ENCODE measurements around the gene TIPIN. TPM values are rescaled to one million over a fixed set of nuclear protein-coding genes. Genes with fewer than 3 reads are reported as not detected.
A peak's percentile ranks its signal among the peaks of the same experiment; 100 is the strongest.
"Not testable (repeated sequence)": the region's sequence is repeated elsewhere in the genome, so short reads cannot be mapped to it uniquely, and the experiment has no call there.

Gene TIPIN
- total RNA-seq, 2 experiments from 2014 or later = 3.7 to 3.9 TPM

GRCh38 chr15:66399276-66399675 lies 42.8 kb upstream of the TIPIN start:
- no peak for TF ChIP-seq CTCF (IDR thresholded peaks at IDR 0.05)
- peak overlapping the region; percentile 14 for H3K27ac Mint-ChIP-seq
- no peak overlapping the region for H3K4me3 Mint-ChIP-seq
- H3K36me3 ChIP-seq (ENCODE audit: insufficient read depth, low read length) = peaks cover 15% of the 10 kb centered on the region
- H3K9me3 Mint-ChIP-seq = no peaks in the 10 kb centered on the region
- no peak overlapping the region for H3K4me3 ChIP-seq (ENCODE audit: low read length)
- no peak overlapping the region for H3K27ac ChIP-seq (ENCODE audit: low read depth in 1 of 2, low read length in 2 of 2)
- DNase-seq (no peak), ATAC-seq (ENCODE audit: poor library complexity) (no peak)
- no peaks in the 10 kb centered on the region for H3K9me3 ChIP-seq (ENCODE audit: control insufficient read depth in 1 of 2, insufficient read depth in 1 of 2, low read length in 2 of 2)
- intact Hi-C loops (cut with DNase I, micrococcal nuclease) = no loop called here
- H3K27me3 Mint-ChIP-seq = no peaks in the 10 kb centered on the region
- ChIA-PET CTCF (no interaction called here), POLR2A (no interaction called here)
- H3K36me3 Mint-ChIP-seq (ENCODE audit: low read depth) = peaks cover 23% of the 10 kb centered on the region
- no peaks in the 10 kb centered on the region for H3K27me3 ChIP-seq (ENCODE audit: control insufficient read depth in 1 of 2, insufficient read depth in 2 of 2, low read length in 2 of 2)
- peaks cover 57% of the 10 kb centered on the region for H3K4me1 ChIP-seq (ENCODE audit: insufficient read depth, low read length)
- H3K4me1 Mint-ChIP-seq (ENCODE audit: low read depth) = peaks cover 82% of the 10 kb centered on the region

GRCh38 chr15:66394915-66395314 lies 38.4 kb upstream of the TIPIN start:
- H3K27me3 ChIP-seq (ENCODE audit: control insufficient read depth in 1 of 2, insufficient read depth in 2 of 2, low read length in 2 of 2) = no peaks in the 10 kb centered on the region
- ATAC-seq (ENCODE audit: poor library complexity) (no peak), DNase-seq (no peak)
- H3K27ac ChIP-seq (ENCODE audit: low read depth in 1 of 2, low read length in 2 of 2) = peak overlapping the region in 1 of 2 donors; percentile 46
- no peaks in the 10 kb centered on the region for H3K27me3 Mint-ChIP-seq
- ChIA-PET POLR2A (no interaction called here), CTCF (interaction anchor here (0.7 to 1.8 kb wide), 4 partner anchors 8 to 524 kb away, joined by 3 to 6 read pairs (median 4); partner anchors contain the start of genes MAP2K1 and SNAPC5)
- peaks cover 80% of the 10 kb centered on the region for H3K4me1 Mint-ChIP-seq (ENCODE audit: low read depth)
- H3K9me3 ChIP-seq (ENCODE audit: control insufficient read depth in 1 of 2, insufficient read depth in 1 of 2, low read length in 2 of 2) = no peaks in the 10 kb centered on the region
- peak overlapping the region; percentile 74 for H3K27ac Mint-ChIP-seq
- H3K4me3 ChIP-seq (ENCODE audit: low read length) = no peak overlapping the region
- H3K36me3 Mint-ChIP-seq (ENCODE audit: low read depth) = peaks cover 20% of the 10 kb centered on the region
- intact Hi-C loops (cut with DNase I, micrococcal nuclease) = loop anchor here in 1 of 2 experiments (2.0 kb wide), 1 partner anchor 16 kb away; no protein-coding TSS in a partner anchor
- H3K9me3 Mint-ChIP-seq = no peaks in the 10 kb centered on the region
- peak overlapping the region; percentile 30 for H3K4me3 Mint-ChIP-seq
- peaks cover 15% of the 10 kb centered on the region for H3K36me3 ChIP-seq (ENCODE audit: insufficient read depth, low read length)
- H3K4me1 ChIP-seq (ENCODE audit: insufficient read depth, low read length) = peaks cover 79% of the 10 kb centered on the region
- no peak for TF ChIP-seq CTCF (IDR thresholded peaks at IDR 0.05)

GRCh38 chr15:66394472-66394871 lies 38.0 kb upstream of the TIPIN start:
- TF ChIP-seq CTCF (IDR thresholded peaks at IDR 0.05) = no peak
- CTCF ChIA-PET = interaction anchor here (0.7 to 1.8 kb wide), 3 partner anchors 8 to 103 kb away, joined by 3 to 6 read pairs (median 6); partner anchors contain the start of genes MAP2K1 and SNAPC5
- H3K4me1 Mint-ChIP-seq (ENCODE audit: low read depth) = peaks cover 83% of the 10 kb centered on the region
- Histone ChIP-seq H3K9me3 (ENCODE audit: control insufficient read depth in 1 of 2, insufficient read depth in 1 of 2, low read length in 2 of 2) (no peaks in the 10 kb centered on the region), H3K27ac (ENCODE audit: low read depth in 1 of 2, low read length in 2 of 2) (peak overlapping the region in 1 of 2 donors; percentile 46), H3K36me3 (ENCODE audit: insufficient read depth, low read length) (peaks cover 14% of the 10 kb centered on the region), H3K4me3 (ENCODE audit: low read length) (no peak overlapping the region), H3K4me1 (ENCODE audit: insufficient read depth, low read length) (peaks cover 82% of the 10 kb centered on the region), H3K27me3 (ENCODE audit: control insufficient read depth in 1 of 2, insufficient read depth in 2 of 2, low read length in 2 of 2) (no peaks in the 10 kb centered on the region)
- H3K4me3 Mint-ChIP-seq = peak overlapping the region; percentile 1
- intact Hi-C loops (cut with DNase I, micrococcal nuclease) = loop anchor here in 1 of 2 experiments (2.0 kb wide), 1 partner anchor 16 kb away; no protein-coding TSS in a partner anchor
- H3K27ac Mint-ChIP-seq = peak overlapping the region; percentile 74
- ATAC-seq (ENCODE audit: poor library complexity) (no peak), DNase-seq (peak in 1 of 14 experiments; percentile 24)
- no peaks in the 10 kb centered on the region for H3K27me3 Mint-ChIP-seq
- POLR2A ChIA-PET = no interaction called here
- H3K9me3 Mint-ChIP-seq = no peaks in the 10 kb centered on the region
- peaks cover 20% of the 10 kb centered on the region for H3K36me3 Mint-ChIP-seq (ENCODE audit: low read depth)

GRCh38 chr15:66393037-66393436 lies 36.6 kb upstream of the TIPIN start:
- intact Hi-C loops (cut with DNase I, micrococcal nuclease); H3K4me3 Mint-ChIP-seq; H3K27me3 ChIP-seq (ENCODE audit: control insufficient read depth in 1 of 2, insufficient read depth in 2 of 2, low read length in 2 of 2); H3K4me3 ChIP-seq (ENCODE audit: low read length); ATAC-seq (ENCODE audit: poor library complexity); H3K9me3 ChIP-seq (ENCODE audit: control insufficient read depth in 1 of 2, insufficient read depth in 1 of 2, low read length in 2 of 2); H3K36me3 ChIP-seq (ENCODE audit: insufficient read depth, low read length); H3K27me3 Mint-ChIP-seq; DNase-seq; H3K9me3 Mint-ChIP-seq: not testable (repeated sequence)
- H3K27ac ChIP-seq (ENCODE audit: low read depth in 1 of 2, low read length in 2 of 2) = peak overlapping the region in 1 of 2 donors; percentile 27
- CTCF ChIA-PET = interaction anchor here (1.8 kb wide), 1 partner anchor 105 kb away, joined by 6 read pairs; no protein-coding TSS in a partner anchor
- peaks cover 14% of the 10 kb centered on the region for H3K36me3 Mint-ChIP-seq (ENCODE audit: low read depth)
- POLR2A ChIA-PET = interaction anchor here (1.3 kb wide), 1 partner anchor 12 kb away, joined by 4 read pairs; no protein-coding TSS in a partner anchor
- H3K4me1 Mint-ChIP-seq (ENCODE audit: low read depth) = peaks cover 90% of the 10 kb centered on the region
- H3K4me1 ChIP-seq (ENCODE audit: insufficient read depth, low read length) = peaks cover 90% of the 10 kb centered on the region
- peak overlapping the region; percentile 74 for H3K27ac Mint-ChIP-seq

Data from CD4-positive, alpha-beta T cell (primary cell).